HCT116 (cell line): Measurements from ENCODE around the gene PHACTR1.

ENCODE experiments used
- CTCF ChIP-seq, 3 experiments: fragments of 200-600 bp in 1 of 3; sonication (generic) in 1 of 3; IDR thresholded peaks in 2 of 3; conservative IDR thresholded peaks in 1 of 3; 2 replicates each; pipeline ENCODE4 v1.5.1; 2012 to 2017; ENCODE audit warnings: low read depth in 2 of 3, low read length in 2 of 3, antibody characterized with exemption in 1 of 3, borderline replicate concordance in 1 of 3, control low read depth in 1 of 3, mild to moderate bottlenecking in 1 of 3, mixed read lengths in 1 of 3, mixed run types in 1 of 3, moderate library complexity in 1 of 3; ENCODE audit not compliant: insufficient read depth in 1 of 3
- EZH2 ChIP-seq: fragments of 200-600 bp; sonication (generic); IDR thresholded peaks from 2 replicates; pipeline ENCODE4 v1.6.1; 2017; ENCODE audit warnings: antibody characterized with exemption, mixed run types
- MAX ChIP-seq: IDR thresholded peaks from 2 replicates; pipeline ENCODE4 v1.6.1; 2012
- POLR2A ChIP-seq: IDR thresholded peaks from 2 replicates; pipeline ENCODE4 v1.7.0; 2011; ENCODE audit warnings: borderline replicate concordance; ENCODE audit not compliant: insufficient read depth, insufficient read length; ENCODE audit errors: extremely low read depth
- POLR2AphosphoS5 ChIP-seq: IDR thresholded peaks from 2 replicates; pipeline ENCODE4 v1.6.1; 2011; ENCODE audit warnings: mild to moderate bottlenecking, low read depth, low read length, moderate library complexity
- RAD21 ChIP-seq: IDR thresholded peaks from 2 replicates; pipeline ENCODE4 v1.6.1; 2012; ENCODE audit warnings: low read depth, mild to moderate bottlenecking
- SP1 ChIP-seq: IDR thresholded peaks from 2 replicates; pipeline ENCODE4 v1.6.1; 2012; ENCODE audit warnings: low read depth
- ZFX ChIP-seq: fragments of 450-650 bp; IDR thresholded peaks from 2 replicates; pipeline ENCODE4 v1.6.1; 2017
- ZNF274 ChIP-seq: fragments of 200-500 bp; sonication (Bioruptor generic); IDR thresholded peaks from 2 replicates; pipeline ENCODE4 v1.6.1; 2014; ENCODE audit warnings: mild to moderate bottlenecking, low read depth, low read length, inconsistent platforms
- TF ChIP-seq, protein P1 (sequence below): IDR thresholded peaks from 2 replicates; pipeline ENCODE4 v1.6.1; 2012; ENCODE audit warnings: low read depth
- TF ChIP-seq, protein P2 (sequence below): IDR thresholded peaks from 2 replicates; pipeline ENCODE4 v1.6.1; 2012

GRCh38 chr6:12963567-12963966, 247.0 kb downstream of the PHACTR1 start:
- no peak for TF ChIP-seq POLR2A
- TF ChIP-seq CTCF (IDR thresholded peaks at IDR 0.05 in 2 of 3, conservative IDR thresholded peaks at IDR 0.05 in 1 of 3; ENCODE audit: borderline replicate concordance in 1 of 3, insufficient read depth in 1 of 3, low read depth in 2 of 3, low read length in 2 of 3), result no peak
- TF ChIP-seq, protein P1, sequence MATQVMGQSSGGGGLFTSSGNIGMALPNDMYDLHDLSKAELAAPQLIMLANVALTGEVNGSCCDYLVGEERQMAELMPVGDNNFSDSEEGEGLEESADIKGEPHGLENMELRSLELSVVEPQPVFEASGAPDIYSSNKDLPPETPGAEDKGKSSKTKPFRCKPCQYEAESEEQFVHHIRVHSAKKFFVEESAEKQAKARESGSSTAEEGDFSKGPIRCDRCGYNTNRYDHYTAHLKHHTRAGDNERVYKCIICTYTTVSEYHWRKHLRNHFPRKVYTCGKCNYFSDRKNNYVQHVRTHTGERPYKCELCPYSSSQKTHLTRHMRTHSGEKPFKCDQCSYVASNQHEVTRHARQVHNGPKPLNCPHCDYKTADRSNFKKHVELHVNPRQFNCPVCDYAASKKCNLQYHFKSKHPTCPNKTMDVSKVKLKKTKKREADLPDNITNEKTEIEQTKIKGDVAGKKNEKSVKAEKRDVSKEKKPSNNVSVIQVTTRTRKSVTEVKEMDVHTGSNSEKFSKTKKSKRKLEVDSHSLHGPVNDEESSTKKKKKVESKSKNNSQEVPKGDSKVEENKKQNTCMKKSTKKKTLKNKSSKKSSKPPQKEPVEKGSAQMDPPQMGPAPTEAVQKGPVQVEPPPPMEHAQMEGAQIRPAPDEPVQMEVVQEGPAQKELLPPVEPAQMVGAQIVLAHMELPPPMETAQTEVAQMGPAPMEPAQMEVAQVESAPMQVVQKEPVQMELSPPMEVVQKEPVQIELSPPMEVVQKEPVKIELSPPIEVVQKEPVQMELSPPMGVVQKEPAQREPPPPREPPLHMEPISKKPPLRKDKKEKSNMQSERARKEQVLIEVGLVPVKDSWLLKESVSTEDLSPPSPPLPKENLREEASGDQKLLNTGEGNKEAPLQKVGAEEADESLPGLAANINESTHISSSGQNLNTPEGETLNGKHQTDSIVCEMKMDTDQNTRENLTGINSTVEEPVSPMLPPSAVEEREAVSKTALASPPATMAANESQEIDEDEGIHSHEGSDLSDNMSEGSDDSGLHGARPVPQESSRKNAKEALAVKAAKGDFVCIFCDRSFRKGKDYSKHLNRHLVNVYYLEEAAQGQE, result no peak
- TF ChIP-seq MAX, result no peak
- TF ChIP-seq SP1, result no peak
- no peak for TF ChIP-seq EZH2
- no peak for TF ChIP-seq RAD21
- no peak for TF ChIP-seq POLR2AphosphoS5
- TF ChIP-seq, protein P2, sequence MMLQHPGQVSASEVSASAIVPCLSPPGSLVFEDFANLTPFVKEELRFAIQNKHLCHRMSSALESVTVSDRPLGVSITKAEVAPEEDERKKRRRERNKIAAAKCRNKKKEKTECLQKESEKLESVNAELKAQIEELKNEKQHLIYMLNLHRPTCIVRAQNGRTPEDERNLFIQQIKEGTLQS, result no peak
- TF ChIP-seq ZNF274, result no peak
- no peak for TF ChIP-seq ZFX
